NCI-H187 (cell line): ENCODE measurements around the gene NPEPL1.

Experiments used
- DNase-seq, 2 experiments: peaks; one replicate each; lab custom pipeline; 2025; lab: John Stamatoyannopoulos, UW

The NPEPL1 gene

DNA sequence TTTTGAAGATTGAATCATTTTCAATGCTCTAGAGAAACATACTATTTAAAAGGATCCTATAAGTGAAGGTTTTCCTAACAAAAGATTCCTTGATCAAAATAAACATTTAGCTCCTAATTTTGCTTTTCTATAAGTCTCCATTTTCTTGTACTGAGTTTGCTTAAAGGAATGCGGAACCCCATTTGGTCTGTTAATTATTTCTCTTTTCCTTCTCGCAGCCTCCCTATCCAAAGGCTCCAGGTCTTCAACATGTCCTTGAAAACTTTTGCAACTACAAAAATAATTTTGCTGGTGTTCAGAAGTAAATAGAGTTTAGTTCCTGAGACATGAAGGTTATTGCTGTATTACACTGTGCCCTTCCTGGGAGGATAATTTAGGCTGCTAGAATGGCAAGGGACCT is 8.3 kb upstream of the NPEPL1 start:
- DNase-seq: no peak

DNA sequence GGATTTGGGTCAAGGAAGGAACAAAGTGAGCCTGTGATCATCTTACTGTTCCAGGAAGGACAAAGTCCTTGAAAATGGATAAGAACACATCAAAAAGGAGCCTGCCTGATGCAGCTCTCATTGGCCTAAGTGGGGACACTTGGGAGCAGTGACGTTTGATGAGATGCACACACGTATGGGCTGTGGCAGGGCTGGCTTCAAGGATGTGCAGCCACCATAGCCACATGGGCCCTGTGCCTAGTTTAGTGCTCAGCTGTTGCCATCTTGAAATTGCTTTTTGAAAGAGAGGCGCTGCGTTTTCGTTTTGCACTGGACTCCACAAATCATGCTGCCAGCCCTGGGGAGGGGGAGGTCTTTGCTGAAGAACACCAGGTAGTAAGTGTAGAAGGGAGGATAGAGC is 6.6 kb upstream of the NPEPL1 start:
- DNase-seq: no peak

DNA sequence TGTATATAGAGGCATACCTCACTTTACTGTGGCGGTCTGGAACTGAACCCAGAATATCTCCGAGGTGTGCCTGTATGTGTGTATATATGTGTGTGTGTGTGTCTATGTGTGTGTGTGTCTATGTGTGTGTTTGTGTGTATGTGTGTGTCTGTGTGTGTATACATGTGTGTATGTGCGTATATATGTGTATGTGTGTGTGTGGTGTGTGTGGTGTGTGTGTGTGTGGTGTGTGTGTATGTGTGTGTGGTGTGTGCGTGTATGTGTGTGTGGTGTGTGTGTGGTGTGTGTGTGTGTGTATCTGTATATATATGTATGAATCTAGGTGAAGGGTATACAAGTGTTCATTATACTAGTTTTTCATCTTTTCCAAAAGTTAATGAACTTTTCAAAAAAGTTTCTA is 4.2 kb upstream of the NPEPL1 start:
- DNase-seq: no peak

DNA sequence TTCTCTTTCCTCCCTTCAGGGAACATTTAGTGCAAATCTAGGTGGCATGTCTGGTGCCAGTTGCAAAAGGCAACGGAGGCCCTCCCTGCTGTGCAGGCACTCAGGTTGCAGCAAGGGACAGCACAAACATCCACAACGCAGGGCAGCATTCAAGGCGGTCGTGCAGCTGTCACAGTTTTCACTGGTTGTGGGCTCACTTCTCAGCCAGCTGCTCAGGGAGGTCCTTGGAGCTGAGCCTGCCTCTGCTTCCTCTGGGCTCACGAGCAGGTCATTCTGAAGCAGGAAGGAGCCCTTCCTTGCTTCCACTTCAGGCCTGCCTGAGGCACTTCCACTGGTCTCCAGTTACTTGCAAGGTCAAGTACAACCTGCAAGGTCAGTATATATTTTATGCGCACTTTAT is 3.8 kb upstream of the NPEPL1 start:
- DNase-seq: no peak

DNA sequence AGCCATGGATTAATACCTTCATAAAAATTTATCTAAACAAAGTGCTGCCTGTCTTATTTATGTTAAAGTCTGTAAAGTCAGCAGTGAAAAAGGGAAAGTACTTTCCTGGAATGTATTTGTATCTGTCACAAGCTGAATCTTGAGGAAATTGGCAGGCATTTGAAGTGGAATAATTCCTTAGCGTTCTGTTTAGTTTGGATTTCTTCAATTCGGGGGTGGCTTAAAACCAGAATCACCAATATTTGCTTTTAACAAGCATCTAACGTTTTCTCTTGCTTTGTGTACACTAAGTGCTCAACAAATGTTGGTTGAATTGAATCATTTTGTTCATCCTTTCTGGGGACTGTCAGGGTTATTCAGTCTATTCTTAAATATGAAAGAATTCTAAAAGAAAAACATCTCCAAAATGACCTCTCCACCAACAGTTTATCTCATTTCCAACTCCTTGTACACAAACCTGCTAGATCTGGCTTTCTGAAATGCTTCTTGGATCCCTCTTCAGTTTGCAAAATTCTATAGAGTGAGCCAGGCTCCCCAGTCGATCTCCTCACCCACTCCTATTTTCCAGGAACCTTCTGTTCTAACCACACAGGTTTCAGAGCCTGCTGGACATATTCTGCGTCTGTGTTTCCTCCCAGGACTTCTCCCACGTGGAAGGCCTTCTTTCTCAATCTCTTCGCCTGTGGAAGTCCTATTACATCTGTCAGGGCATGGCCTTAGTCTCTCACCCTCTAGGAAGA is 2.0 kb upstream of the NPEPL1 start:
- no peak for DNase-seq

DNA sequence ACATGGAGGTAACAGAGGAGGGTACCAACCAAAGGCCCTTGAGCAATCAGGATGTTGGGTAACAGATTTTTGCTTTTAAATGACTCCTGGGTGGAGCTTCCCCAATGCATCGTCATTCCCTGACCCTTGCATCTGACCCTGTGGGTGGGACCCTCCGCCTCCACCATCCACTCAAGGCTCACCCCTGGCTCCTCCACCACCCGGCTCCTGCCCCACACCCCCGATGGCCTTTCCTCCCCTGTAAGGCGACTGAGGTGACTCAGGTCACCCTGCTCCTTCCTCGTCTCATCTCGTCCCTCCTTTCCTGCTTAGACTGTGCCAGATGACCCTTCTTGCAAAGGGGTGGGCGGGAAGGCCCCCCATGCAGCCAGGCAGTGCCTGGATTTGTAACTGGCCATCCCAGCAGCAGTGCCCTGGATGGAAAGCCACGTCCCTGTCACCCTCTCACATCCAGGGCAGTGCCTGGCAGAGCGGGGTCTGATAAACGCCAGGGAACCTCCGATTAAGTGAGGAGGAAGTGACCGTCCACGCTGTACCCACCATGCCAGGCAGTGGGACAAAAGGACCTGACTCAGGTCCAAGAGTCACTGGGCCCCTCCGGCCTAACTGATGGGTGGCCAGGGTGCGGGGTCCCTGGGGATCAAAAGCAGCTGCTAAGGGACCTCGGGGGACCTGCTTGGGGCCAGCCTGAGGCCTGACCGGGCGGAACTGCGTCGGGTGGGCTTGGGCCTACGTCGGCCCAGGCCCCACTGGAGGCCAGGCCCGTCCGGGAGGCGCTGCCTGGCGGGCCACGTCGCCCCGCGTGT is 624 bp upstream of the NPEPL1 start:
- no peak for DNase-seq

DNA sequence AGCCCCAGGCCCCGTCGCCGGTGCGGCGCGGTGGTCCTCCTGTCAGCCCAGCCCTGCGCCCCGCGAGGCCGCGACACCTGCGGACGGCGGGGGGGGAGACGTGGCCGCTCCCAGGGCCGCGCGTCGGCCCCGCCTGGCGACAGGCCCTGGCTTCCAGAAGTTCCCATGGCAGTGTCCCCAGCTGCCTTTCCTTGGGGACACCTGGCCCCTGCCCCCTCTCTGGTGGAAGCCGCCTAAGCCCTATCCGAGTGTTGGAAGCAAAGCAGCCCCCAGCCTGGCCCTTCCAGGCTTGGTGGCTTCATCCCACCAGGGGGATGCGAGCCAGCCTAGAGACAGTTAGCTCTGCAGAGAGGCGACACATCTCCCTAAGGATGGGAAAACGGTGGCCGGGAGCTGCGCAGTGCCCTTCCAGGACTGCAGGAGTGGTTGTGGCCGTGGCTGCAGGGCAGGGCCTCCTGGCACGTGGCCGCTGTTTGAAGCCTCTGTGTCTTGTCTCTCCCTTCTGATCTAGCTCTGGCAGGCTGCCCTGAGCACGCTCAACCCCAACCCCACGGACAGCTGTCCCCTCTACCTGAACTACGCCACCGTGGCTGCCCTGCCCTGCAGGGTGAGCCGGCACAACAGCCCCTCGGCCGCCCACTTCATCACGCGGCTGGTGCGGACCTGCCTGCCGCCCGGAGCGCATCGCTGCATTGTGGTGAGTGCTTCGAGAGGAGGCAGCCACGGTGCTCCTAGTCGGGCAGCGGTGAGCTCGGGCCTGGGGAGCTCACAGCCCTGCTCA is 816 bp downstream of the NPEPL1 start:
- DNase-seq: no peak

DNA sequence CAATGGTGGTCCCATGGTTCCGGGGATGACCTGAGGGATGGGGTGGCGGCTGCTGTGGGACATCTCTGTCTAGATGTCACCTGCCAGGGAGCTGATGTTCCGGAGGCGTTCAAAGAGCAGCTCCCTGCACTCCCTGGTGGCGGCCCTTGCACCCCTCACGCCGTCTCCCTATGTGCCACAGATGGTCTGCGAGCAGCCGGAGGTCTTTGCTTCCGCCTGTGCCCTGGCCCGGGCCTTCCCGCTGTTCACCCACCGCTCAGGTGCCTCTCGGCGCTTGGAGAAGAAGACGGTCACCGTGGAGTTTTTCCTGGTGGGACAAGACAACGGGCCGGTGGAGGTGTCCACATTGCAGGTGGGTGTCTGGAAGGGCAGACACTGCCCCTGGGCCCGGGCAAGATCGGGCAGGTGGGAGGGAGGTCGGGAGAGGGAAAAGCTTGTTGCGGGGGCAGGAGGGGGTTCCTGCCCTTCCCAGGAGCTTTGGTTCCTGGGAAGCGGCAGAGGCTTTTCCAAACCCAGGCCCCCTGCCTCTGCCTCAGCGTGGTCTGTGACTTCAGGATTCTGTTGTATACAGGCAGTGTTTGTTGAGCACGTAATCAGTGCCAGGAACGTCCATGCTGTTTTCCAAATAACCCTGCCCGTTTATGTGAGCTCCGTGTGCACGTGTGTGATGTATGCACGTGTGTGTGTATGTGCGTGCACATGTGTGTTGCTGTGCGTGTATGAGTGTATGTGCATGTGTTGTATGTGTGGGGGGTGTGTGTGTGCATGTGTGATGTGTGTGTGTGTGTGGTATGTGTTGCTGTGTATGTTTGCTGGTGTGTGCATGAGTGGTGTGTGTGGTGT is 1.9 kb downstream of the NPEPL1 start:
- no peak for DNase-seq

DNA sequence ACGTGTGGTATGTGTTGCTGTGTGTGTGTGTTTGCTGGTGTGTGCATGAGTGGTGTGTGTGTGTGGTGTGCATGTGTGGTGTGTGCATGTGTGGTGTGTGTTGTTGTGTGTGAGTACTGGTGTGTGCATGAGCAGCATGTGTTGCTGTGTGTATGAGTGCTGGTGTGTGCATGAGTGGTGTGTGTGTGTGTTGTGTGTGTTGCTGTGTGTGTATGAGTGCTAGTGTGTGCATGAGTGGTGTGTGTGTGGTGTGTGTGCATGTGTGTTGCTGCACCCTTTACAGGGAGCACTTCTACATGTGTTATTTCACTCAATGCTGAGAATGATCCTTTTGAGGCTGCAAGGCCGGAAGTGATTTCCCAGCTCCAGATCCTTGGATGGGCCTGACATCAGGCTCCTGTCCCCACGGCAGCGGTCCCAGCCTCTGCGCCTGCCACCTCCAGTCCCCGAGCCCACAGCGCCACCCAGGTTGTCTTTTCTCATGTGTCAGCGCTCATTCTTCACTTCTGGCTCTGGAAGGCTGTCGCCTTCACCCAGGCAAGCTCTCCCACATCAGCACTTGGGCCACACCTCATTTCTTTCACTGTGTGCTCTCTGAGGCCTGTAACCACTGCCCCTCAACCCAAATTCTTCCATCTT is 2.6 kb downstream of the NPEPL1 start:
- DNase-seq: no peak

DNA sequence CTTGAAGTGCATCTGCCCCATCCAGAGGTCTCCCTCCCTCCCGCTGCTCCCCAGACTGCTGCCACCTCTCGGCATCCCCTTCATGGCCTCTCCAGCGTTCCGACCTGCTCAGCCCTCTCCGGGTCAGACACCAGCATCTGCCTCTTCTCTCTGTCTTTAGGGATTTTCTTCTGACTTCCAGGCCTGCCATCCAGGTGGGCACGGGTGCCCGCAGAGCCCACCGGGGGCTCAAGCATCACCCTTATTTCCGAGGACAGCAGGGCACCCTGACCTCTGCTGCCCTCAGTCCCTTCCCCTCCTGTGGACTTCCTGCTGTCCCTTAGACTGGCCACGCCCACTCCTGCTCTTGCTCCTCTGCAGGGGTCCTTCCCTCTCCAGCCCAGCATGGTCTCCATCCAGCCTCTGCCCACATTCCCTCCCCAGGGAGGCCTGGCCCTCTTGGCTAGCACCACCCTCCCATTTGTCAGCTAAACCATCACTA is 3.3 kb downstream of the NPEPL1 start:
- no peak for DNase-seq

DNA sequence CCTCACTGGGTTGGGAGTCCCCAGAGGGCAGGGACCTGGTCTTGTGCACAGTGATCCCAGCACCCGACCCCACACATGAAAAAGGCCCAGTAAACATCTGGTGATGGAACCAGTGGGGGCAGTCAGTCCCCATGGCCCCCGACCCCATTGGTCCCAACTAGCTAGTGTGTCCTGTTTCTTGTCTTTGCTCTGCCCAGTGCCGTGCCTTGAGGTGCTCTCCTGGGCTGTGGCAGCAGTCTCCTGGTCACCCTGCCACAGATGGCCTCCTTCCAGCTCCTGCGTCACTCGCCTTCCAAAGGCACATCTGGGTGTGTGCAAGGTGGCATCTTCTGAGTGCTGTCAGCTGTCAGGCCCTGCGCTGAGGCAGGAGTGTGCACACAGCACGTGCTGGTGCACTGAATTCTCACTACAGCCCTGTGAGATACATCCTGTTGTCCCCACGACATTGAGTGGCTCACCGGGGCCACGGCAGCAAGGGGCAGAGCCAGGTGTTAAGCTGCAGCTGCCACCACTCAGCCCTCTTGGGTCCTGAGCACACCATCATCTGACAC is 3.9 kb downstream of the NPEPL1 start:
- no peak for DNase-seq

DNA sequence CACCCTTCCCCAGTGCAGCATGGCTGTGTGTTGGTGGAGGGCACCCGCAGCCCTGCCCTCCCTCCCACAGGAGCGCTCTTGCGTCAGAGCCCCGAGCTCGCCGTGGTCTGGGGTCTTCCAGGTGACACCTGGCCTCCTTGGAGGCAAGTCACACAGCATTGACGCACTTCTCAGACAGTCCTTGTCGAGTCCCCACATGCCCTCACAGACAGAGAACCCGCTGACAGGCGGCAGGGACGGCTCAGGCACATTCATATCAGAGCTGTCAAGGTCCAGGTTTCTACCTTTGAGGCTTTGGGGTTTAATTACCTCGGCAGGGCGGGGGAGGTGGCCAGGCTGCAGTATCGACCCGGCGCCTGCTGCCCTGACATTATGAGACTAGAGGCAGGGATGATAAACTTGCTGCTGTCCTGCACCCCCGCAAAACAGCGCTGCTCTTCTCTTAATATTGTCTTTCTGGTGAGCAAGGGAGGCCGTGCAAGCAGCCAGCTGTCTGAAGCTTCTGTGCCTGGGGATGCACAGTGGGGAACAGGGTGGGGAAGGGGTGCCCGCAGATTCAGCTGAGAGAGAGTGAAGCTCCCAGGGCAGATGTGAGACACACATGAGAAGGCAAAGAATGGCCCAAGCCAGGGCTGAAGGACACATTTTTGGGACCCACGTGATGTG is 4.7 kb downstream of the NPEPL1 start:
- DNase-seq: no peak

DNA sequence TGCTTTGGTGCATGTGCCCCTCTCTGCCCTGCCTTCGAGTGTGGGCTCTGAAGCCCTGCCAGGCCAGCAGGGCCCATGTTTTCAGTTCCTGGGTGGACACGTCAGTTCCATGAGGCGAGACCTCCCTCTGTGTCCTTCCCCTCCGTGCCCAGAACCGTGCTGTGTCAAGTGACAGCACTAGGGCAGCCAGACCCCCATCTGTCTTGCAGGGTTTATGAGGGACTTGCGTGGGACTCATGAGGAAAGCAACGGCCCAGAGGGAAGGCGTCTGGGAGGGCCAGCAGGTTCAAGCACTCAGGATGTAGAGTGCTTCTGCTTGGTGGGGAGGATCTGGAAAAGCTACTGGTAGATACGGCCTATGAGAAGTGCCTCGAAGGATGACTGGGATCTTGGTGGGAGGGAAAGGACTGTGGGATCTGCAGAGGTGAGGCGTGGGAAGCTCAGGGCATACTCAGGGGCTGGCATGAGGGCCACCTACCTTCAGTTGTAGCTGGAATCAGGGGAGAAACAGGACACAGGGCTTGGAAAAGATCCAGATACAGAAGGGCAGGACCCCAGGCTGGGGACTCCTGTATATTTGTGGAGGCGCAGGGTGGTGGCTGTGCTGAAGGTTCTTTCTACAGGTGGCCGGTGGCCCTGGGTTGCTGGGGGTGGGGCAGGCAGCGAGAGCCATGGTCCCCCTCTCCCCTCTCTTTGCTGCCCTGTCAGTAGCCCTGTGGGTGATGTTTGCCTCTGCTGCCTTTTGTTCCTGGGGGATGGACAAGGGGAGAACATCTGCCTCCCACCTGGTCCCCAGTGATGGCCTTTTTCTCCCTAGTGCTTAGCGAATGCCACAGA is 5.5 kb downstream of the NPEPL1 start:
- no peak for DNase-seq

DNA sequence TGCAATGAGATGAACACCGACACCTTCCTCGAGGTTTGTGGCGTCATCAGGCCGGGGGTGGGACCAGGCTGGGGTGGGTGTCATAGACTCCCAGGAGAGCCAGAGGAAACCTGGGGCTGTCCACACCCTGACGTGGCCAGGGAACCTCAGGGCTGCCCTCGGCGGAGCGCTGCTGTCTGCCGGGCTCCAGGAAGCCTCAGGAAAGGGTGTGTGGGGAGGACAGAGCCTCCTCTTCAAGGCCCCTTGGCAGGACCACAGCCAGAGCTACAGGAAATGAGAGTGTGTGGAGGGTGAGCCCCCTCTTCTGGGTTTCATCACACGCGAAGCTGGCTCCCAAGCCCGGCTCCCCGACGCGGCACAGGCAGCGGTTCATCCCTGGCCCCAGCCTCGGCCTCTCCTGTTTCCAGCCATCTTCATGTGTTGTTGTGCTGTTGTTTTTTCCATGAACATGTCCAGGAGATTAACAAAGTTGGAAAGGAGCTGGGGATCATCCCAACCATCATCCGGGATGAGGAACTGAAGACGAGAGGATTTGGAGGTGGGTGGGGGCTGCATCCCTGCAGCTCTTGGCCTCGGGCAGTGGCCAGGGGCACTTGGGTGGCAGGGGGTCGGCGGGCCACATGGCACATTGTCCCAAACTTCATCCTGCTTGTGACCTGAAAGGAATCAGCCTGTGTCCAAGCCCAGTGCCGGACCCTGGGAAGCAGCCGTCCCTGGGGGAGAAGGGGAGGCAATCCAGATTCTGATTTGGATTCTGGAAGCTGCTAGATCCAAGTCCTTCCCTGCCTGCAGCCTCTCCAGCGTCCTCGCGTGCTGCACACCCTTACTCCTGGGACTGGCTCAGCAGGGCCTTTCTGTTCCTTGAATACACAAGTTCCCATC is 6.4 kb downstream of the NPEPL1 start:
- no peak for DNase-seq

DNA sequence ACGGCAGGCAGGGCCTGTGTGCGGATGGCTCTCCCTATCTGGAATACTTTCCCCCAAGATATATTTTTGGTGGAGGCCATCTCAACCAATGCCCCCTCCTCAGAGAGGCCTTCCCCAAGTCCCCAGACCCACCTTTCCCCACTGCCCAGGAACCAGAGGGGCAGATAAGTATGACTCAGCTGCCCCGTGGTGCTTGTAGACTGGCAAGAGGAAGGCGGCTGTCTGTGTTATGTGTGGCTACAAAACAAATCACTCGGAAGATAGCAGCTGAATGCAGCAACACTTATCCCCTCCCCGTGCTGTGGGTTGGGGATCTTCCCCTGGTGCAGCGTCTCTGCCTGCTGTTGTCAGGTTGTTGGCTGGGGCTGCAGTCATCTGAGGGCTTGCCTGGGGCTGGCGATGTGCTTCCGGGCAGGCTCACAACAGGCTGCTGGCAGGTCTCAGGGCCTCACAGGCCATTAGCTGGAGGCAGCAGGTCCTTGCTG is 7.1 kb downstream of the NPEPL1 start:
- DNase-seq: no peak

DNA sequence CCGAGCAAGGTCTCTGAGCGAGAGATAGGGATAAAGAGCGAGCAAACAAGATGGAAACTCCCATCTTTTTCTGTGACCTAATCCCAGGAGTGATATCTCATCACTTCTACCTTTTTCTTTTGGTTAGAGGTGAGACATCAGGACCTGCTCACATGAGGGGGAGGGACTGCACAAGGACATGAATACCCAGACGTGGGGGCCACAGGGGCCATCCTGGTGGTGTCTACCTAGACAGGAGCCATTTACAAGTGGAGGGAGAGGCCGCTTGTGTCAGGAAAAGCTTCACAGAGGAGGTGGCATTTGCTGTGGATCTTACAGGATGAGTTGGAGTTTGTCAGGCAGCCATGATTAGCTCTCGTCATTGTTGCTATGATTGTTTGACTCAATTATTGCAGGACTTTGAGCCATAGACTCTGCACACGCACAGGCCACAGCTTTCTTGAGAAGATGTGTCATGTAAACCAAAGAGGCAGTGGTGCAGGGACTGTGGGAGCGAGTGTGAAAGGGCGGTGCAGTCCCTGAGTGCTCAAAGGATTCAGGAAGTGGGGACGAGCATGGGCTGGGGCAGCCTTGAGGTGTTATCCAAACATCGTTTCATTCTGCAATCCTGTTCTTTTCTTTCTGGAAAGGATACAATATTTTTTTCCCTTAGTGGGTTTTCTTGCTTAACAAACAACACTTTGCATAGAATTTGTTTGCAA is 7.7 kb downstream of the NPEPL1 start:
- DNase-seq: no peak

DNA sequence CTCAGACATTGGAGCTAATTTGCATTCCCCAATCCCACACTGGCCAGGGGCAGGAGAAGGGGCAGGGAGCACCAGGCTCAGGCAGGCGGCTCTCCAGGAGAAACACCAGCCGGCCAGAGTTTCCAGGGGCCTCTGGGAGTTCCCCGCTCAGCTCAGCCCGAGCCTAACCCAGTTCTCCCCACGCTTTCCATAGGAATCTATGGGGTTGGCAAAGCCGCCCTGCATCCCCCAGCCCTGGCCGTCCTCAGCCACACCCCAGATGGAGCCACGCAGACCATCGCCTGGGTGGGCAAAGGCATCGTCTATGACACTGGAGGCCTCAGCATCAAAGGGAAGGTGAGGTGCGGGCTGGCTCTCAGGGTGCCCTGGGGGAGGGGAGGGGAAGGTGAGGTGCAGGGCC is 8.2 kb downstream of the NPEPL1 start:
- no peak for DNase-seq
